B cell (primary cell): ENCODE measurements around the gene ABCA4.

Source experiments
- EZH2 ChIP-seq: IDR thresholded peaks from 2 replicates; pipeline ENCODE4 v1.6.1; 2012; ENCODE audit warnings: borderline replicate concordance, low read depth, mild to moderate bottlenecking, moderate library complexity, low read length; ENCODE audit not compliant: insufficient read depth, poor library complexity, severe bottlenecking
- TF ChIP-seq, protein P1 (sequence below): fragments of 200-600 bp; IDR thresholded peaks from one replicate; pipeline ENCODE4 v1.8.0; 2022; ENCODE audit warnings: antibody characterized with exemption, mild to moderate bottlenecking

DNA sequence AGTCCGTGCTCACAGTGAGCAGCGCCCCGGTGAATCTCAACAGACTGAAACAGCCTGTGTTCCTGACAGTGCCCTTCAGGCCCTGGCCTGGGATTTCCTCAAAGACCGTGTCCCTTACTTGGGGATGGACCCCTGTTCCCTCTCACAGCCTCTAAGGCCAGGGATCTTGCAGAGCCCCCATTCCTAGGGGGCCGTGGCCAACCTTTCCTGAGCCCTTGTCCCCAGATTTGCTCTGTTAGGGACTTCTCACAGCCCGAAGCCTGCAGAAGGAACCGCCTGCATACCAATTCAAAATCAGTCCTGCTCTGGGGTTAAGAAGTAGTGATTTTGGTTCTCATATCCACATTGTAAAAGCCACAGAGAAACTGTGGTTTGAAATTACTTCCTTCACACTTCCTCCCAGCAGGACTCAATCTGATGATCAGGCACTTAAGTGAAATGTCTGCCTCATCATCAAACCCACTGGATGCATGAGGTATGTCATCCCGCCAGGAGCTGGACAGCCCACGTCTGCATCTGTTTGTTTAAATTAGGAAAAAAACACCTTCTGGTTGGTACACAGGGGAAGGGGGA is 14.9 kb downstream of the ABCA4 start:
- no peak for TF ChIP-seq EZH2
- TF ChIP-seq, protein P1, sequence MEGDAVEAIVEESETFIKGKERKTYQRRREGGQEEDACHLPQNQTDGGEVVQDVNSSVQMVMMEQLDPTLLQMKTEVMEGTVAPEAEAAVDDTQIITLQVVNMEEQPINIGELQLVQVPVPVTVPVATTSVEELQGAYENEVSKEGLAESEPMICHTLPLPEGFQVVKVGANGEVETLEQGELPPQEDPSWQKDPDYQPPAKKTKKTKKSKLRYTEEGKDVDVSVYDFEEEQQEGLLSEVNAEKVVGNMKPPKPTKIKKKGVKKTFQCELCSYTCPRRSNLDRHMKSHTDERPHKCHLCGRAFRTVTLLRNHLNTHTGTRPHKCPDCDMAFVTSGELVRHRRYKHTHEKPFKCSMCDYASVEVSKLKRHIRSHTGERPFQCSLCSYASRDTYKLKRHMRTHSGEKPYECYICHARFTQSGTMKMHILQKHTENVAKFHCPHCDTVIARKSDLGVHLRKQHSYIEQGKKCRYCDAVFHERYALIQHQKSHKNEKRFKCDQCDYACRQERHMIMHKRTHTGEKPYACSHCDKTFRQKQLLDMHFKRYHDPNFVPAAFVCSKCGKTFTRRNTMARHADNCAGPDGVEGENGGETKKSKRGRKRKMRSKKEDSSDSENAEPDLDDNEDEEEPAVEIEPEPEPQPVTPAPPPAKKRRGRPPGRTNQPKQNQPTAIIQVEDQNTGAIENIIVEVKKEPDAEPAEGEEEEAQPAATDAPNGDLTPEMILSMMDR: no peak
